SK-N-DZ (cell line): Measurements from ENCODE around the gene SPATA20.

Experiments
- DNase-seq: peaks from one replicate; pipeline ENCODE4 v3.0.0-alpha.2; 2015; ENCODE audit warnings: low spot score

The SPATA20 gene

GRCh38 chr17:50577451-50577954, 30.5 kb downstream of the SPATA20 start:
- no peak for DNase-seq

- no peak for DNase-seq
These were observed 31.2 kb downstream of the SPATA20 start for GRCh38 chr17:50578173-50578572.

GRCh38 chr17:50579399-50579798, 32.4 kb downstream of the SPATA20 start:
- DNase-seq, result no peak

- no peak for DNase-seq
These were observed 33.7 kb downstream of the SPATA20 start for GRCh38 chr17:50580646-50581045.

GRCh38 chr17:50581316-50581715, 34.3 kb downstream of the SPATA20 start:
- DNase-seq, result no peak

GRCh38 chr17:50582741-50583140, 35.8 kb downstream of the SPATA20 start:
- no peak for DNase-seq

- DNase-seq, result no peak
These were observed 36.7 kb downstream of the SPATA20 start for GRCh38 chr17:50583641-50584040.

- no peak for DNase-seq
These were observed 37.1 kb downstream of the SPATA20 start for GRCh38 chr17:50584116-50584515.

- no peak for DNase-seq
These were observed 37.8 kb downstream of the SPATA20 start for GRCh38 chr17:50584749-50585148.

- DNase-seq, result no peak
These were observed 38.4 kb downstream of the SPATA20 start for GRCh38 chr17:50585346-50585745.

- no peak for DNase-seq
These were observed 38.9 kb downstream of the SPATA20 start for GRCh38 chr17:50585891-50586290.

- DNase-seq, result no peak
These were observed 39.7 kb downstream of the SPATA20 start for GRCh38 chr17:50586421-50587247.

- no peak for DNase-seq
These were observed 40.6 kb downstream of the SPATA20 start for GRCh38 chr17:50587571-50587970.

GRCh38 chr17:50588391-50589049, 41.5 kb downstream of the SPATA20 start:
- no peak for DNase-seq

GRCh38 chr17:50589095-50589705, 42.2 kb downstream of the SPATA20 start:
- no peak for DNase-seq

GRCh38 chr17:50590946-50591737, 44.2 kb downstream of the SPATA20 start:
- DNase-seq, result no peak

- peak; percentile 80 for DNase-seq
These were observed 46.3 kb downstream of the SPATA20 start for GRCh38 chr17:50593321-50593720.

GRCh38 chr17:50594128-50594823, 47.3 kb downstream of the SPATA20 start:
- DNase-seq, result no peak

GRCh38 chr17:50594892-50595291, 47.9 kb downstream of the SPATA20 start:
- no peak for DNase-seq

- DNase-seq, result no peak
These were observed 49.4 kb downstream of the SPATA20 start for GRCh38 chr17:50596191-50597037.
